Activated T-cell treated with anti-CD3 and anti-CD28 coated beads for 4 hours (primary cell): ENCODE results near the gene KCNN3.
"Not testable (repeated sequence)": the region's sequence is repeated elsewhere in the genome, so short reads cannot be mapped to it uniquely, and the experiment has no call there.

Source experiments
- DNase-seq: peaks from one replicate; pipeline ENCODE4 v3.0.0-alpha.2; 2020

Gene KCNN3

GRCh38 chr1:154677844-154678243 is 192.2 kb downstream of the KCNN3 start:
- not testable (repeated sequence) for DNase-seq

GRCh38 chr1:154676847-154677246 is 193.2 kb downstream of the KCNN3 start:
- not testable (repeated sequence) for DNase-seq

- not testable (repeated sequence) for DNase-seq
These were observed 195.6 kb downstream of the KCNN3 start for GRCh38 chr1:154674456-154674855.

GRCh38 chr1:154672245-154672644 is 197.8 kb downstream of the KCNN3 start:
- not testable (repeated sequence) for DNase-seq

GRCh38 chr1:154671412-154671811 is 198.7 kb downstream of the KCNN3 start:
- DNase-seq = not testable (repeated sequence)

- not testable (repeated sequence) for DNase-seq
These were observed 199.5 kb downstream of the KCNN3 start for GRCh38 chr1:154670310-154671270.

GRCh38 chr1:154669464-154670282 is 200.4 kb downstream of the KCNN3 start:
- peak; percentile 59 for DNase-seq

- DNase-seq = no peak
These were observed 203.9 kb downstream of the KCNN3 start for GRCh38 chr1:154666051-154666790.

- DNase-seq = no peak
These were observed 205.6 kb downstream of the KCNN3 start for GRCh38 chr1:154664331-154665002.

- DNase-seq = no peak
These were observed 206.5 kb downstream of the KCNN3 start for GRCh38 chr1:154663471-154664060.

- DNase-seq = no peak
These were observed 209.0 kb downstream of the KCNN3 start for GRCh38 chr1:154661110-154661509.

GRCh38 chr1:154659823-154660592 is 210.1 kb downstream of the KCNN3 start:
- DNase-seq = no peak

- DNase-seq = no peak
These were observed 212.5 kb downstream of the KCNN3 start for GRCh38 chr1:154657556-154657955.

GRCh38 chr1:154652893-154653292 is 217.2 kb downstream of the KCNN3 start:
- no peak for DNase-seq
